GM23338 (cell line): ENCODE results near the gene CACNA2D4.

ENCODE experiments used
- CREB1 ChIP-seq: fragments of 250-450 bp; sonication (Bioruptor Pico); IDR thresholded peaks from 2 replicates; pipeline ENCODE4 v1.5.0; 2020; ENCODE audit warnings: low read depth, mild to moderate bottlenecking, moderate library complexity
- CTCF ChIP-seq, 2 experiments: fragments of 200-600 bp in 1 of 2; sonication (generic) in 1 of 2; conservative IDR thresholded peaks; 2 replicates each; pipeline versions ENCODE4 v1.5.1 to v1.6.1; 2016 to 2017; ENCODE audit warnings: antibody characterized with exemption in 2 of 2, low read depth in 2 of 2, mild to moderate bottlenecking in 2 of 2, moderate library complexity in 1 of 2
- EZH2 ChIP-seq: fragments of 200-600 bp; sonication (generic); IDR thresholded peaks from one replicate; pipeline ENCODE4 v1.8.0; 2017; ENCODE audit warnings: antibody characterized with exemption, mild to moderate bottlenecking, low read depth; ENCODE audit not compliant: unreplicated experiment
- EZH2phosphoT487 ChIP-seq: fragments of 200-600 bp; sonication (generic); IDR thresholded peaks from one replicate; pipeline ENCODE4 v1.8.1; 2018; ENCODE audit warnings: antibody characterized with exemption; ENCODE audit not compliant: unreplicated experiment
- JUNB ChIP-seq: IDR thresholded peaks from one replicate; pipeline ENCODE4 v1.6.1; 2016; ENCODE audit warnings: antibody characterized with exemption; ENCODE audit not compliant: unreplicated experiment
- POLR2AphosphoS5 ChIP-seq: IDR thresholded peaks from 2 replicates; pipeline ENCODE4 v1.6.1; 2016; ENCODE audit warnings: antibody characterized with exemption, low read depth
- REST ChIP-seq: IDR thresholded peaks from one replicate; pipeline ENCODE4 v1.6.1; 2018; ENCODE audit warnings: antibody characterized with exemption; ENCODE audit not compliant: unreplicated experiment

- no peak for TF ChIP-seq EZH2
- no peak for TF ChIP-seq CTCF (conservative IDR thresholded peaks at IDR 0.05; ENCODE audit: low read depth in 2 of 2)
- TF ChIP-seq REST = no peak
- no peak for TF ChIP-seq CREB1 (CRISPR knock-in tag)
- TF ChIP-seq POLR2AphosphoS5 = no peak
- TF ChIP-seq EZH2phosphoT487 = no peak
- no peak for TF ChIP-seq JUNB
Observed at GRCh38 chr12:1846421-1847405, 71.7 kb downstream of the CACNA2D4 start.
